GM19351 (cell line): ENCODE data around the gene CSN1S1.

Experiments
- ATAC-seq: cut with Tn5 transposase; IDR thresholded peaks from one replicate; pipeline ENCODE4 v1.9.1; 2021; ENCODE audit warnings: mild to moderate bottlenecking, moderate library complexity; ENCODE audit not compliant: unreplicated experiment

CSN1S1 gene

DNA sequence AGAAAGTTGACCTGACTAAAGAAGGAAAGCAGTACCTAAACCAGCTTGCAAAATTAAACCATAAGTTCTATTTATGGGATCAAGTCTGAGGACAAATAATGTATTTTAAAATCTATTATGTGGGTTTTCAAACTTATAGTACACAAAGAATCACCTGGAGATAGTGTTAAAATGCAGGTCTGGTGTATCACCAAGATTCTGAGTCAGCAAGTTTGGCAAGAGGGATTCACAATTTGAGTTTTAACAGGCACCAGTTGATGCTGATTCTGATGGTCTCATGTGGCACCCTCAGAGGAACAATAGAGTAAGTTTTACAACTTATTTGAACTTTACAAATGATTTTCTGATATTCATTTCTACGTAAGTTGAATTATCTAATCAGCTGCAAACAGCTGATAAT, 55.8 kb downstream of the CSN1S1 start:
- ATAC-seq, result no peak

DNA sequence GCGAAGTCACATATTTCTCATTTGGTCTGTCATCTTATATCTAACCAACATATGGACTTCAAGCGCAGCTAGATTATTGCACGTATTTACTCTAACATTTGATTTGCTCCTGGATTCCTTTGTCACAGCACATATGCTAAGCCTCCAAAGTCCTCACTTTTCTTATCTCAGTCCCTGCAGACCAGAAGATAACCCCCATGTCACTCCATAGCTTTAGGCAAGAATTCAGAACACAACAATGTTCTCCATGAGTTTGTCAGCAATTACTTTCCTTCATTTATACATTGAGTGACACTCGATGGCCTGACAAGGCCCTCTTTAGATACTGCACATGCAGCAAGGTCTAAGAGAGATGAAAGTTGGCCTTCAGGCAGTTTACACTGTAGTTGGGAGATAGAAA, 60.1 kb downstream of the CSN1S1 start:
- no peak for ATAC-seq

DNA sequence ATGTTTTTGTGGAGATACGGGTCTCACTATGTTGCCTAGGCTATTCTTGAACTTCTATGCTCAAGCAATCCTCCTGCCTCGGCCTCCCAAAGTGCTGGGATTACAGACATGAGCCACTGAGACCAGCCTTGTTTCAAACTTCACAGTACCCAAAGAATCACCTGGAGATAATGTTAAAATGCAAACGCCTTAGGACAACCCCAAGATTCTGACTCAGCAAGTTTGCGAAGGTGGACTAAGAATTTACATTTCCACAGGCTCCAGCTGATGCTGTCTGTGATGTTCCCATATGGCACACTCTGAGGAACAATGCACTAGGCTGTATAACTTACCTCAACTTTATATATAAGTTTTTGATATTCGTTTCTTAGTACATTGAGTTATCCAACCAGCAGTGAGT, 63.9 kb downstream of the CSN1S1 start:
- no peak for ATAC-seq

DNA sequence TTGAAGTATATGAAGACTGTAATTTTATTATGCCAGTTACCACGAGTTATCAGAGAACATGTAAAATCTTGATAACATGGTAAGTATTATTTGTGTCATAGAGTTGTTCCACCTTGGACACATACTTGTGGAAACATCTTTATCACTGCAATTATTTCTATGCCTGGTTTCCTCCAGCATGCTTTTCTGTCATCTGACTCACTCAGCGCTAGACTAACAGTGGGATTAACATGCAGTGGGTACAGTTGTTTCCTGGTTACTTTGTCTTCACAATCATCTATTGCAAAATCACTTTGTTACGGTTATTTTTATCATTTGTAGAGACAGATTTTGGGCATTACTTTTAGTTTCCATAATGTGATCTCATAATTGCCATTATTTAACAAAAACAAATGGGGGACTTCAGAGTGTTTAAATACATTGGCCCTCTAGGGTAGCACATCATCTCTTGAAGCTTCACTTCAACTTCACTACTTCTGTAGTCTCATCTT, 64.7 kb downstream of the CSN1S1 start, which contains the start of gene STATH:
Gene STATH, plus strand, starts transcription at position 441 of the 491 bp plus-strand sequence. CDS start 2,472 bp downstream, outside the sequence.
- no peak for ATAC-seq
